H1 (cell line): ENCODE results near the gene ASAP2. TPM values are rescaled to one million over a fixed set of nuclear protein-coding genes. Genes with fewer than 3 reads are reported as not detected.

Source experiments
- CTCF ChIA-PET: fragments of 300-600 bp; sonication (Branson Sonifier 250); formaldehyde crosslinking; loops from one replicate; lab custom pipeline; 2021; ENCODE audit not compliant: partially characterized antibody; lab: Charles Lee
- POLR2A ChIA-PET: fragments of 300-600 bp; sonication (Branson Sonifier 250); formaldehyde crosslinking; loops from one replicate; lab custom pipeline; 2021; ENCODE audit warnings: inconsistent platforms; ENCODE audit not compliant: partially characterized antibody; lab: Charles Lee
- DNase-seq, 2 experiments: peaks; one replicate each; pipeline versions ENCODE4 v3.0.0 to v3.0.0-alpha.2; 2010 to 2022; ENCODE audit warnings: low spot score in 2 of 2, low read depth in 1 of 2, mixed read lengths in 1 of 2
- FAIRE-seq: peaks from 2 replicates; lab custom pipeline; 2011; peaks lifted over from hg19 to GRCh38; lab: Jason Lieb, UNC
- H2AFZ ChIP-seq: 2 replicates; pipeline ENCODE4 v1.8.1; 2012; ENCODE audit warnings: low read length, inconsistent platforms
- H2AK5ac ChIP-seq: 2 replicates; pipeline ENCODE4 v1.6.1; 2013; ENCODE audit warnings: low read depth, low read length
- H2BK120ac ChIP-seq: replicated peaks from 2 replicates; pipeline ENCODE3; 2013; ENCODE audit warnings: low read depth, low read length, inconsistent platforms
- H2BK12ac ChIP-seq: 2 replicates; pipeline ENCODE4 v1.6.1; 2013; ENCODE audit warnings: low read depth, low read length
- H2BK15ac ChIP-seq: 2 replicates; pipeline ENCODE4 v1.6.1; 2013; ENCODE audit warnings: low read length
- H2BK20ac ChIP-seq: 2 replicates; pipeline ENCODE4 v1.6.1; 2013; ENCODE audit warnings: low read length
- H2BK5ac ChIP-seq: 2 replicates; pipeline ENCODE4 v1.6.1; 2013; ENCODE audit warnings: low read depth, low read length
- H3K14ac ChIP-seq: 2 replicates; pipeline ENCODE4 v1.6.1; 2013; ENCODE audit warnings: inconsistent platforms; ENCODE audit not compliant: insufficient read length
- H3K18ac ChIP-seq: 2 replicates; pipeline ENCODE4 v1.6.1; 2013; ENCODE audit warnings: low read length; ENCODE audit errors: extremely low read depth
- H3K23ac ChIP-seq: 2 replicates; pipeline ENCODE4 v1.6.1; 2013; ENCODE audit warnings: inconsistent platforms; ENCODE audit not compliant: insufficient read length
- H3K23me2 ChIP-seq: 2 replicates; pipeline ENCODE4 v1.6.1; 2013; ENCODE audit warnings: low read depth, low read length
- H3K27ac ChIP-seq: 2 replicates; pipeline ENCODE4 v1.6.1; 2011; ENCODE audit warnings: low read depth, low read length, inconsistent platforms
- H3K27me3 ChIP-seq, 4 experiments: replicated peaks in 1 of 4; 1 replicate in 1 of 4; 2 replicates in 3 of 4; pipeline versions ENCODE4 v1.6.1 to v1.8.1; 2011 to 2013; ENCODE audit warnings: low read length in 3 of 4, mild to moderate bottlenecking in 3 of 4, inconsistent platforms in 2 of 4, mixed read lengths in 2 of 4, moderate library complexity in 1 of 4; ENCODE audit not compliant: control insufficient read depth in 3 of 4, insufficient read depth in 3 of 4; ENCODE audit errors: extremely low read depth in 1 of 4
- H3K36me3 ChIP-seq, 4 experiments: 2 replicates each; pipeline versions ENCODE4 v1.6.1 to v1.8.1; 2011 to 2013; ENCODE audit warnings: mild to moderate bottlenecking in 4 of 4, low read length in 3 of 4, moderate library complexity in 2 of 4, control low read depth in 1 of 4, inconsistent platforms in 1 of 4; ENCODE audit not compliant: insufficient read depth in 4 of 4, control insufficient read depth in 2 of 4
- H3K4ac ChIP-seq: replicated peaks from 2 replicates; pipeline ENCODE3; 2013; ENCODE audit warnings: low read length, low read depth, mixed read lengths, inconsistent platforms; ENCODE audit not compliant: insufficient read length
- H3K4me1 ChIP-seq, 4 experiments: replicated peaks in 1 of 4; 1 replicate in 1 of 4; 2 replicates in 3 of 4; pipeline versions ENCODE4 v1.6.1 to v1.8.1; 2011 to 2013; ENCODE audit warnings: low read length in 3 of 4, inconsistent platforms in 2 of 4, mixed read lengths in 1 of 4; ENCODE audit not compliant: insufficient read depth in 4 of 4, control insufficient read depth in 3 of 4
- H3K4me2 ChIP-seq, 2 experiments: 2 replicates each; pipeline versions ENCODE4 v1.6.1 to v1.8.1; 2011 to 2013; ENCODE audit warnings: low read depth in 2 of 2, low read length in 2 of 2, control low read depth in 1 of 2, inconsistent platforms in 1 of 2, mild to moderate bottlenecking in 1 of 2; ENCODE audit not compliant: insufficient read depth in 1 of 2
- H3K4me3 ChIP-seq, 4 experiments: fragments of 200-600, 300-600 bp in 1 of 4; sonication (generic), shearing (Covaris generic), sonication (Bioruptor Twin) in 1 of 4; 2 replicates each; pipeline versions ENCODE4 v1.5.1 to v1.8.1; 2011 to 2016; ENCODE audit warnings: low read length in 4 of 4, low read depth in 3 of 4, control low read depth in 2 of 4, inconsistent platforms in 2 of 4, mild to moderate bottlenecking in 2 of 4, mixed read lengths in 1 of 4, moderate library complexity in 1 of 4; ENCODE audit not compliant: insufficient read depth in 2 of 4; ENCODE audit errors: extremely low read depth in 1 of 4
- H3K56ac ChIP-seq: replicated peaks from 2 replicates; pipeline ENCODE3; 2013; ENCODE audit warnings: low read depth, mild to moderate bottlenecking, mixed read lengths, low read length, inconsistent platforms; ENCODE audit not compliant: insufficient read length
- H3K79me1 ChIP-seq: 2 replicates; pipeline ENCODE4 v1.6.1; 2013; ENCODE audit warnings: low read depth, low read length, control low read depth
- H3K79me2 ChIP-seq, 2 experiments: 2 replicates each; pipeline versions ENCODE4 v1.6.1 to v1.8.1; 2012 to 2013; ENCODE audit warnings: low read length in 2 of 2, mild to moderate bottlenecking in 2 of 2, inconsistent platforms in 1 of 2; ENCODE audit not compliant: insufficient read depth in 2 of 2, control insufficient read depth in 1 of 2
- H3K9ac ChIP-seq, 4 experiments: replicated peaks in 1 of 4; 1 replicate in 1 of 4; 2 replicates in 3 of 4; pipeline versions ENCODE4 v1.6.1 to v1.8.1; 2011 to 2013; ENCODE audit warnings: low read depth in 3 of 4, low read length in 3 of 4, control low read depth in 2 of 4, mild to moderate bottlenecking in 2 of 4, moderate library complexity in 2 of 4, inconsistent platforms in 1 of 4; ENCODE audit errors: extremely low read depth in 1 of 4
- H3K9me3 ChIP-seq, 2 experiments: 2 replicates each; pipeline versions ENCODE4 v1.6.1 to v1.8.1; 2012 to 2013; ENCODE audit warnings: mild to moderate bottlenecking in 2 of 2, moderate library complexity in 2 of 2, control low read depth in 1 of 2, inconsistent platforms in 1 of 2, low read depth in 1 of 2, low read length in 1 of 2, mixed read lengths in 1 of 2; ENCODE audit not compliant: insufficient read depth in 2 of 2
- H4K20me1 ChIP-seq, 2 experiments: replicated peaks in 1 of 2; 2 replicates each; pipeline versions ENCODE3 to v1.8.1; 2011 to 2013; ENCODE audit warnings: inconsistent platforms in 2 of 2, low read length in 2 of 2, mild to moderate bottlenecking in 1 of 2; ENCODE audit not compliant: insufficient read depth in 2 of 2, control insufficient read depth in 1 of 2
- H4K5ac ChIP-seq: 2 replicates; pipeline ENCODE4 v1.6.1; 2013; ENCODE audit warnings: low read length, low read depth, mixed read lengths, inconsistent platforms; ENCODE audit not compliant: insufficient read length
- H4K8ac ChIP-seq: 2 replicates; pipeline ENCODE4 v1.8.0; 2013; ENCODE audit warnings: mild to moderate bottlenecking, moderate library complexity, low read length, inconsistent platforms; ENCODE audit not compliant: insufficient read depth; ENCODE audit errors: extremely low read depth
- H4K91ac ChIP-seq: replicated peaks from 2 replicates; pipeline ENCODE3; 2013; ENCODE audit warnings: low read length, mixed read lengths, inconsistent platforms; ENCODE audit not compliant: insufficient read length
- ASH2L ChIP-seq: fragments of 200-600, 300-600 bp; sonication (generic); IDR thresholded peaks from one replicate; pipeline ENCODE4 v1.7.1; 2017; ENCODE audit warnings: low read length
- CEBPB ChIP-seq: IDR thresholded peaks from 2 replicates; pipeline ENCODE4 v1.6.1; 2012; ENCODE audit warnings: low read depth, low read length
- CHD1 ChIP-seq: IDR thresholded peaks from 2 replicates; pipeline ENCODE4 v1.6.1; 2012; ENCODE audit warnings: low read depth, low read length, improper control_type of control experiment
- GABPA ChIP-seq: IDR thresholded peaks from 2 replicates; pipeline ENCODE4 v1.6.1; 2011; ENCODE audit warnings: mild to moderate bottlenecking, low read length, moderate library complexity, borderline replicate concordance; ENCODE audit not compliant: insufficient read depth
- GTF2F1 ChIP-seq: IDR thresholded peaks from 2 replicates; pipeline ENCODE4 v1.6.1; 2012; ENCODE audit warnings: low read depth, low read length, improper control_type of control experiment, borderline replicate concordance
- KDM5A ChIP-seq: fragments of 200-600 bp; IDR thresholded peaks from 2 replicates; pipeline ENCODE4 v1.7.1; 2012; ENCODE audit warnings: mild to moderate bottlenecking, low read length, inconsistent platforms, mixed read lengths
- NANOG ChIP-seq: IDR thresholded peaks from 2 replicates; pipeline ENCODE4 v1.6.1; 2011; ENCODE audit warnings: low read length, low read depth, mild to moderate bottlenecking, inconsistent platforms; ENCODE audit not compliant: insufficient read depth, poor library complexity, severe bottlenecking
- SAP30 ChIP-seq: fragments of 300-600 bp; sonication (generic); IDR thresholded peaks from 2 replicates; pipeline ENCODE4 v1.7.1; 2012; ENCODE audit warnings: low read length, moderate library complexity, mild to moderate bottlenecking, inconsistent platforms; ENCODE audit not compliant: insufficient read depth, insufficient replicate concordance
- SIN3A ChIP-seq, 2 experiments: IDR thresholded peaks in 1 of 2; conservative IDR thresholded peaks in 1 of 2; 2 replicates each; pipeline ENCODE4 v1.6.1; 2011 to 2012; ENCODE audit warnings: low read length in 2 of 2, improper control_type of control experiment in 1 of 2, low read depth in 1 of 2, mild to moderate bottlenecking in 1 of 2
- SP2 ChIP-seq: IDR thresholded peaks from 2 replicates; pipeline ENCODE4 v1.6.1; 2012; ENCODE audit warnings: mild to moderate bottlenecking, low read length, inconsistent platforms
- SRF ChIP-seq: IDR thresholded peaks from 2 replicates; pipeline ENCODE4 v1.6.1; 2011; ENCODE audit warnings: mild to moderate bottlenecking, low read depth, low read length, moderate library complexity
- WGBS, 2 experiments: shearing (Covaris generic) in 1 of 2; methylation state at CpG; one replicate each; pipeline versions ENCODE4 v1.1.6 to v1.1.7; 2013 to 2015; ENCODE audit warnings: low lambda C conversion rate in 2 of 2, mixed read lengths in 2 of 2, inconsistent platforms in 1 of 2, low coverage in 1 of 2, missing lambda C conversion rate in 1 of 2; ENCODE audit not compliant: insufficient replicate concordance in 2 of 2, insufficient coverage in 1 of 2, insufficient read length in 1 of 2; ENCODE audit errors: extremely low coverage in 1 of 2, missing lambda C conversion rate in 1 of 2; 5-methylcytosine and 5-hydroxymethylcytosine counted together
- polyA plus RNA-seq, 7 experiments: library from polyadenylated mRNA; depleted of rRNA in 3 of 7; stranded (reverse) in 5 of 7; unstranded in 2 of 7; fragments of >200 nt in 5 of 7; fragments of 200-250 nt in 2 of 7; gene quantifications; 1 replicate in 5 of 7; 2 replicates in 1 of 7; 4 replicates in 1 of 7; pipeline versions ENCODE4 v1.2.1 to v1.2.3, GENCODE V29; 2011 to 2013; ENCODE audit warnings: missing spikeins in 2 of 7, mixed read lengths in 2 of 7
- total RNA-seq: library from RNA; stranded (reverse); fragmentation: NEBNext Ultra II Directional; extraction: Animal tissue kit (Norgen Biotek cat#: 25700); gene quantifications from 2 replicates; pipeline ENCODE4 v1.2.1, GENCODE V29; 2021
- TF ChIP-seq, protein P1 (sequence below): IDR thresholded peaks from 2 replicates; pipeline ENCODE4 v1.6.1; 2011; ENCODE audit warnings: low read length, improper control_type of control experiment
- TF ChIP-seq, protein P2 (sequence below): IDR thresholded peaks from 2 replicates; pipeline ENCODE4 v1.6.1; 2012; ENCODE audit warnings: inconsistent platforms

ASAP2 gene
- total and polyA plus RNA-seq, 2 of the 8 experiments (the other 6 are each of a cell fraction or from before 2014, with no cell fraction given), result 10.2 to 18.7 TPM

DNA sequence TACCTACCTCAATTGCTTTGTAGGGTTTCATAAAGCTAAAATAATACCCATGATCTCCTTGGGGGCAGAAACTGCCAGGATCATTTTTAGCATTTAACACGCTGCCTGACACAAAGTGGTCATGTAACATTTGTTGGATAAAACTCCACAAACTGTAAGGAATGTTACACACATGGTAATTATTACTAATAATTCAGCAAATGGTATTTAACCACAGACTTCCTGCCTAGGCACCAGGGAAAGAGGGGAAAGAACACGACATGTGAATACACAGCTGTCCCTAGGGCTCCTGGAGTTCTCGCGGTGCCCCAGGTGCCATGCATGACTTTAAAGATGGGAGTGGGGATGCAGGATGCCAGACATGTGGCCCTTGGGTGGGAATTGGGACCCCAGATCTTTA lies 43.5 kb downstream of the ASAP2 start:
- H4K91ac ChIP-seq, result no peak overlapping the region
- H3K9ac ChIP-seq, result no peak overlapping the region
- no peaks in the 10 kb centered on the region for H3K9me3 ChIP-seq
- no peak overlapping the region for H2BK120ac ChIP-seq
- H3K4me3 ChIP-seq, result no peak overlapping the region
- no peaks in the 10 kb centered on the region for H3K23me2 ChIP-seq
- peaks cover 0 to 43% of the 10 kb centered on the region in 2 experiments; a peak in 3 of 4 replicates for H3K79me2 ChIP-seq
- H3K27ac ChIP-seq, result no peak overlapping the region
- no peak overlapping the region for H4K8ac ChIP-seq
- no peak overlapping the region for H4K5ac ChIP-seq
- no peak overlapping the region for H2BK12ac ChIP-seq
- H3K4ac ChIP-seq, result no peak overlapping the region
- no peak overlapping the region for H2AK5ac ChIP-seq
- 80% methylated on average over 4 of the region's 4 CpGs; no CpG with 5 or more reads in 1 of the 2 experiments for WGBS, 2 experiments
- no peak overlapping the region for H2BK15ac ChIP-seq
- H2BK5ac ChIP-seq, result no peak overlapping the region
- ChIA-PET CTCF (interaction anchor here (1.1 kb wide), 1 partner anchor 41 kb away, joined by 3 read pairs; no protein-coding TSS in a partner anchor), POLR2A (no interaction called here)
- no peak for DNase-seq
- no peak overlapping the region for H3K14ac ChIP-seq
- H3K79me1 ChIP-seq, result peaks cover 9% of the 10 kb centered on the region
- H3K27me3 ChIP-seq, result no peaks in the 10 kb centered on the region; a peak in 1 of 7 replicates
- no peak overlapping the region for H3K4me2 ChIP-seq
- peaks cover 0 to 6% (median 5%) of the 10 kb centered on the region in 4 experiments; a peak in 4 of 7 replicates for H3K4me1 ChIP-seq
- H2BK20ac ChIP-seq, result no peak overlapping the region
- no peaks in the 10 kb centered on the region for H3K36me3 ChIP-seq
- no peak overlapping the region for H3K18ac ChIP-seq
- no peak overlapping the region for H3K56ac ChIP-seq
- no peak for FAIRE-seq
- H2AFZ ChIP-seq, result no peak overlapping the region
- H4K20me1 ChIP-seq, result peaks cover 0 to 5% of the 10 kb centered on the region in 2 experiments
- H3K23ac ChIP-seq, result no peak overlapping the region
- TF ChIP-seq KDM5A (no peak), CEBPB (no peak), GABPA (no peak), SIN3A (conservative IDR thresholded peaks at IDR 0.05 in 1 of 2, IDR thresholded peaks at IDR 0.05 in 1 of 2; ENCODE audit: low read depth in 1 of 2, low read length in 2 of 2) (no peak), CHD1 (no peak), SP2 (no peak), ASH2L (no peak), GTF2F1 (no peak), NANOG (no peak), SRF (no peak), SAP30 (no peak)
- TF ChIP-seq, protein P1, sequence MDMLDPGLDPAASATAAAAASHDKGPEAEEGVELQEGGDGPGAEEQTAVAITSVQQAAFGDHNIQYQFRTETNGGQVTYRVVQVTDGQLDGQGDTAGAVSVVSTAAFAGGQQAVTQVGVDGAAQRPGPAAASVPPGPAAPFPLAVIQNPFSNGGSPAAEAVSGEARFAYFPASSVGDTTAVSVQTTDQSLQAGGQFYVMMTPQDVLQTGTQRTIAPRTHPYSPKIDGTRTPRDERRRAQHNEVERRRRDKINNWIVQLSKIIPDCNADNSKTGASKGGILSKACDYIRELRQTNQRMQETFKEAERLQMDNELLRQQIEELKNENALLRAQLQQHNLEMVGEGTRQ, result no peak
- TF ChIP-seq, protein P2, sequence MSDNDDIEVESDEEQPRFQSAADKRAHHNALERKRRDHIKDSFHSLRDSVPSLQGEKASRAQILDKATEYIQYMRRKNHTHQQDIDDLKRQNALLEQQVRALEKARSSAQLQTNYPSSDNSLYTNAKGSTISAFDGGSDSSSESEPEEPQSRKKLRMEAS, result no peak
